H1 (cell line): ENCODE results near the gene RHOBTB1. TPM values are rescaled to one million over a fixed set of nuclear protein-coding genes. Genes with fewer than 3 reads are reported as not detected.

Experiments
- CTCF ChIA-PET: fragments of 300-600 bp; sonication (Branson Sonifier 250); formaldehyde crosslinking; loops from one replicate; lab custom pipeline; 2021; ENCODE audit not compliant: partially characterized antibody; lab: Charles Lee
- POLR2A ChIA-PET: fragments of 300-600 bp; sonication (Branson Sonifier 250); formaldehyde crosslinking; loops from one replicate; lab custom pipeline; 2021; ENCODE audit warnings: inconsistent platforms; ENCODE audit not compliant: partially characterized antibody; lab: Charles Lee
- DNase-seq, 2 experiments: peaks; one replicate each; pipeline versions ENCODE4 v3.0.0 to v3.0.0-alpha.2; 2010 to 2022; ENCODE audit warnings: low spot score in 2 of 2, low read depth in 1 of 2, mixed read lengths in 1 of 2
- FAIRE-seq: peaks from 2 replicates; lab custom pipeline; 2011; peaks lifted over from hg19 to GRCh38; lab: Jason Lieb, UNC
- H2AFZ ChIP-seq: 2 replicates; pipeline ENCODE4 v1.8.1; 2012; ENCODE audit warnings: low read length, inconsistent platforms
- H2AK5ac ChIP-seq: 2 replicates; pipeline ENCODE4 v1.6.1; 2013; ENCODE audit warnings: low read depth, low read length
- H2BK120ac ChIP-seq: replicated peaks from 2 replicates; pipeline ENCODE3; 2013; ENCODE audit warnings: low read depth, low read length, inconsistent platforms
- H2BK12ac ChIP-seq: 2 replicates; pipeline ENCODE4 v1.6.1; 2013; ENCODE audit warnings: low read depth, low read length
- H2BK15ac ChIP-seq: 2 replicates; pipeline ENCODE4 v1.6.1; 2013; ENCODE audit warnings: low read length
- H2BK20ac ChIP-seq: 2 replicates; pipeline ENCODE4 v1.6.1; 2013; ENCODE audit warnings: low read length
- H2BK5ac ChIP-seq: 2 replicates; pipeline ENCODE4 v1.6.1; 2013; ENCODE audit warnings: low read depth, low read length
- H3K14ac ChIP-seq: 2 replicates; pipeline ENCODE4 v1.6.1; 2013; ENCODE audit warnings: inconsistent platforms; ENCODE audit not compliant: insufficient read length
- H3K18ac ChIP-seq: 2 replicates; pipeline ENCODE4 v1.6.1; 2013; ENCODE audit warnings: low read length; ENCODE audit errors: extremely low read depth
- H3K23ac ChIP-seq: 2 replicates; pipeline ENCODE4 v1.6.1; 2013; ENCODE audit warnings: inconsistent platforms; ENCODE audit not compliant: insufficient read length
- H3K23me2 ChIP-seq: 2 replicates; pipeline ENCODE4 v1.6.1; 2013; ENCODE audit warnings: low read depth, low read length
- H3K27ac ChIP-seq: 2 replicates; pipeline ENCODE4 v1.6.1; 2011; ENCODE audit warnings: low read depth, low read length, inconsistent platforms
- H3K27me3 ChIP-seq, 4 experiments: replicated peaks in 1 of 4; 1 replicate in 1 of 4; 2 replicates in 3 of 4; pipeline versions ENCODE4 v1.6.1 to v1.8.1; 2011 to 2013; ENCODE audit warnings: low read length in 3 of 4, mild to moderate bottlenecking in 3 of 4, inconsistent platforms in 2 of 4, mixed read lengths in 2 of 4, moderate library complexity in 1 of 4; ENCODE audit not compliant: control insufficient read depth in 3 of 4, insufficient read depth in 3 of 4; ENCODE audit errors: extremely low read depth in 1 of 4
- H3K36me3 ChIP-seq, 4 experiments: 2 replicates each; pipeline versions ENCODE4 v1.6.1 to v1.8.1; 2011 to 2013; ENCODE audit warnings: mild to moderate bottlenecking in 4 of 4, low read length in 3 of 4, moderate library complexity in 2 of 4, control low read depth in 1 of 4, inconsistent platforms in 1 of 4; ENCODE audit not compliant: insufficient read depth in 4 of 4, control insufficient read depth in 2 of 4
- H3K4ac ChIP-seq: replicated peaks from 2 replicates; pipeline ENCODE3; 2013; ENCODE audit warnings: low read length, low read depth, mixed read lengths, inconsistent platforms; ENCODE audit not compliant: insufficient read length
- H3K4me1 ChIP-seq, 4 experiments: replicated peaks in 1 of 4; 1 replicate in 1 of 4; 2 replicates in 3 of 4; pipeline versions ENCODE4 v1.6.1 to v1.8.1; 2011 to 2013; ENCODE audit warnings: low read length in 3 of 4, inconsistent platforms in 2 of 4, mixed read lengths in 1 of 4; ENCODE audit not compliant: insufficient read depth in 4 of 4, control insufficient read depth in 3 of 4
- H3K4me2 ChIP-seq, 2 experiments: 2 replicates each; pipeline versions ENCODE4 v1.6.1 to v1.8.1; 2011 to 2013; ENCODE audit warnings: low read depth in 2 of 2, low read length in 2 of 2, control low read depth in 1 of 2, inconsistent platforms in 1 of 2, mild to moderate bottlenecking in 1 of 2; ENCODE audit not compliant: insufficient read depth in 1 of 2
- H3K4me3 ChIP-seq, 4 experiments: fragments of 200-600, 300-600 bp in 1 of 4; sonication (generic), shearing (Covaris generic), sonication (Bioruptor Twin) in 1 of 4; 2 replicates each; pipeline versions ENCODE4 v1.5.1 to v1.8.1; 2011 to 2016; ENCODE audit warnings: low read length in 4 of 4, low read depth in 3 of 4, control low read depth in 2 of 4, inconsistent platforms in 2 of 4, mild to moderate bottlenecking in 2 of 4, mixed read lengths in 1 of 4, moderate library complexity in 1 of 4; ENCODE audit not compliant: insufficient read depth in 2 of 4; ENCODE audit errors: extremely low read depth in 1 of 4
- H3K56ac ChIP-seq: replicated peaks from 2 replicates; pipeline ENCODE3; 2013; ENCODE audit warnings: low read depth, mild to moderate bottlenecking, mixed read lengths, low read length, inconsistent platforms; ENCODE audit not compliant: insufficient read length
- H3K79me1 ChIP-seq: 2 replicates; pipeline ENCODE4 v1.6.1; 2013; ENCODE audit warnings: low read depth, low read length, control low read depth
- H3K79me2 ChIP-seq, 2 experiments: 2 replicates each; pipeline versions ENCODE4 v1.6.1 to v1.8.1; 2012 to 2013; ENCODE audit warnings: low read length in 2 of 2, mild to moderate bottlenecking in 2 of 2, inconsistent platforms in 1 of 2; ENCODE audit not compliant: insufficient read depth in 2 of 2, control insufficient read depth in 1 of 2
- H3K9ac ChIP-seq, 4 experiments: replicated peaks in 1 of 4; 1 replicate in 1 of 4; 2 replicates in 3 of 4; pipeline versions ENCODE4 v1.6.1 to v1.8.1; 2011 to 2013; ENCODE audit warnings: low read depth in 3 of 4, low read length in 3 of 4, control low read depth in 2 of 4, mild to moderate bottlenecking in 2 of 4, moderate library complexity in 2 of 4, inconsistent platforms in 1 of 4; ENCODE audit errors: extremely low read depth in 1 of 4
- H3K9me3 ChIP-seq, 2 experiments: 2 replicates each; pipeline versions ENCODE4 v1.6.1 to v1.8.1; 2012 to 2013; ENCODE audit warnings: mild to moderate bottlenecking in 2 of 2, moderate library complexity in 2 of 2, control low read depth in 1 of 2, inconsistent platforms in 1 of 2, low read depth in 1 of 2, low read length in 1 of 2, mixed read lengths in 1 of 2; ENCODE audit not compliant: insufficient read depth in 2 of 2
- H4K20me1 ChIP-seq, 2 experiments: replicated peaks in 1 of 2; 2 replicates each; pipeline versions ENCODE3 to v1.8.1; 2011 to 2013; ENCODE audit warnings: inconsistent platforms in 2 of 2, low read length in 2 of 2, mild to moderate bottlenecking in 1 of 2; ENCODE audit not compliant: insufficient read depth in 2 of 2, control insufficient read depth in 1 of 2
- H4K5ac ChIP-seq: 2 replicates; pipeline ENCODE4 v1.6.1; 2013; ENCODE audit warnings: low read length, low read depth, mixed read lengths, inconsistent platforms; ENCODE audit not compliant: insufficient read length
- H4K8ac ChIP-seq: 2 replicates; pipeline ENCODE4 v1.8.0; 2013; ENCODE audit warnings: mild to moderate bottlenecking, moderate library complexity, low read length, inconsistent platforms; ENCODE audit not compliant: insufficient read depth; ENCODE audit errors: extremely low read depth
- H4K91ac ChIP-seq: replicated peaks from 2 replicates; pipeline ENCODE3; 2013; ENCODE audit warnings: low read length, mixed read lengths, inconsistent platforms; ENCODE audit not compliant: insufficient read length
- BACH1 ChIP-seq: IDR thresholded peaks from 2 replicates; pipeline ENCODE4 v1.6.1; 2012; ENCODE audit warnings: low read length, improper control_type of control experiment
- BRCA1 ChIP-seq: IDR thresholded peaks from 2 replicates; pipeline ENCODE4 v1.6.1; 2012; ENCODE audit warnings: low read depth, low read length, improper control_type of control experiment
- CBX5 ChIP-seq: fragments of 300-800, 300-1000 bp; sonication (generic); IDR thresholded peaks from 2 replicates; pipeline ENCODE4 v1.7.1; 2016; ENCODE audit warnings: antibody characterized with exemption, low read length, low read depth
- EZH2 ChIP-seq: fragments of 200-600 bp; sonication (generic); IDR thresholded peaks from 2 replicates; pipeline ENCODE4 v1.7.1; 2012; ENCODE audit warnings: low read depth, mild to moderate bottlenecking, moderate library complexity, low read length, inconsistent platforms; ENCODE audit not compliant: severe bottlenecking
- KDM1A ChIP-seq: fragments of 200-600, 300-600 bp; sonication (generic); IDR thresholded peaks from 2 replicates; pipeline ENCODE4 v1.7.1; 2016; ENCODE audit warnings: mild to moderate bottlenecking, low read length, borderline replicate concordance
- SP1 ChIP-seq: IDR thresholded peaks from 2 replicates; pipeline ENCODE4 v1.6.1; 2011; ENCODE audit warnings: low read depth, low read length
- WGBS, 2 experiments: shearing (Covaris generic) in 1 of 2; methylation state at CpG; one replicate each; pipeline versions ENCODE4 v1.1.6 to v1.1.7; 2013 to 2015; ENCODE audit warnings: low lambda C conversion rate in 2 of 2, mixed read lengths in 2 of 2, inconsistent platforms in 1 of 2, low coverage in 1 of 2, missing lambda C conversion rate in 1 of 2; ENCODE audit not compliant: insufficient replicate concordance in 2 of 2, insufficient coverage in 1 of 2, insufficient read length in 1 of 2; ENCODE audit errors: extremely low coverage in 1 of 2, missing lambda C conversion rate in 1 of 2; 5-methylcytosine and 5-hydroxymethylcytosine counted together
- polyA plus RNA-seq, 7 experiments: library from polyadenylated mRNA; depleted of rRNA in 3 of 7; stranded (reverse) in 5 of 7; unstranded in 2 of 7; fragments of >200 nt in 5 of 7; fragments of 200-250 nt in 2 of 7; gene quantifications; 1 replicate in 5 of 7; 2 replicates in 1 of 7; 4 replicates in 1 of 7; pipeline versions ENCODE4 v1.2.1 to v1.2.3, GENCODE V29; 2011 to 2013; ENCODE audit warnings: missing spikeins in 2 of 7, mixed read lengths in 2 of 7
- total RNA-seq: library from RNA; stranded (reverse); fragmentation: NEBNext Ultra II Directional; extraction: Animal tissue kit (Norgen Biotek cat#: 25700); gene quantifications from 2 replicates; pipeline ENCODE4 v1.2.1, GENCODE V29; 2021
- TF ChIP-seq, protein P1 (sequence below), 3 experiments: IDR thresholded peaks; 1 replicate in 2 of 3; 2 replicates in 1 of 3; pipeline versions ENCODE4 v1.5.1 to v1.6.1; 2011; ENCODE audit warnings: low read length in 3 of 3, mild to moderate bottlenecking in 3 of 3, inconsistent platforms in 2 of 3, low read depth in 1 of 3, moderate library complexity in 1 of 3; ENCODE audit not compliant: insufficient read depth in 1 of 3; ENCODE audit errors: control extremely low read depth in 1 of 3
- TF ChIP-seq, protein P2 (sequence below): IDR thresholded peaks from 2 replicates; pipeline ENCODE4 v1.6.1; 2012; ENCODE audit warnings: inconsistent platforms

RHOBTB1 gene
- total and polyA plus RNA-seq, 2 of the 8 experiments (the other 6 are each of a cell fraction or from before 2014, with no cell fraction given): 6.1 to 7.4 TPM

DNA sequence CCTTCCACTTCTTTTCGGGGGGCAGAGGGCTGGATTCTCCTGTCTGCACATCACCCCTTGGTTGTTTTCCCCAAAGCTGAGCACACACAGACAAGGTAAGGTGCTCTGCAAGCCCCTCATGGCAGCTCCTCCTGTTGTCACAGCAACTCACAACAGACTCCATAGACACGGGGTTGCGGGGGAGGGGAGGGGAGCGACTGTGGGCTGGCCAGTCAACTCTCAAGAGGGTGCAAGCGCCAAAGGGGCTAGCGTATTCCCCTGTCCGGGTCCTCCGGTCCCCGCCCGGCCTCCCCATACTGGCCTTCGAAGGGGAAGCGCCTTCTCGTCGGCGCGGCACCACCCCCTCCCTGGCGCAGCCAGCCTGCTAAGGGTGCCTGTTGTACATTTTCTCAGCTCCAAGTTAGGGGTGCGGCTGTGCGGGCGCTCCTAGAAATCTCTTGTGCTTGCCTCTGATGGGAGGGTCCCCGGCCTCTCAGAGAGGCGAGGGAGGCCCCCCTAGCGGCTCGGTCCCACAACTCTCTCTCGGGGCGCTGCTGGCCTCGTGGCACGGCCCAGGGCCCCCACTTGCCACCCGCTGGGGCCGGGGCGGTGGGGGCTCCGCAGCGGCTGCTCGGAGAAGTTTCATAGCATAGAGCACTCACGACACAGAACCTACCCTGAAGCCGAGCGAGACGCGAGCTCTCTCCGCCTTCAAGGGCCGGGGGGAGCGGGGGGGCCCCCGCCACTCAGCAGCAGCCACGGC lies 498 bp downstream of the RHOBTB1 start:
- H3K23ac ChIP-seq: no peak overlapping the region
- H3K36me3 ChIP-seq: no peaks in the 10 kb centered on the region
- peak overlapping the region; percentile 97 to 98 for H3K4me2 ChIP-seq
- no peak overlapping the region for H2BK120ac ChIP-seq
- no peaks in the 10 kb centered on the region for H4K20me1 ChIP-seq
- H2BK15ac ChIP-seq: no peak overlapping the region
- no peak overlapping the region for H2AK5ac ChIP-seq
- peaks cover 0 to 13% (median 9%) of the 10 kb centered on the region in 4 experiments; a peak in 5 of 7 replicates for H3K27me3 ChIP-seq
- H3K56ac ChIP-seq: no peak overlapping the region
- H3K4me1 ChIP-seq: peaks cover 3 to 9% (median 5%) of the 10 kb centered on the region in 4 experiments; a peak in 6 of 7 replicates
- no peak overlapping the region for H2BK20ac ChIP-seq
- no peak overlapping the region for H2BK12ac ChIP-seq
- no peaks in the 10 kb centered on the region for H3K79me1 ChIP-seq
- H3K4me3 ChIP-seq: peak overlapping the region; percentile 69 to 72 (median 71)
- H3K9me3 ChIP-seq: no peaks in the 10 kb centered on the region
- FAIRE-seq (no peak), DNase-seq (peak; percentile 43 to 81)
- no peak overlapping the region for H4K91ac ChIP-seq
- peak overlapping the region; percentile 71 for H3K27ac ChIP-seq
- H4K5ac ChIP-seq: peak overlapping the region; percentile 10
- no peak overlapping the region for H3K4ac ChIP-seq
- peaks cover 15% of the 10 kb centered on the region for H3K23me2 ChIP-seq
- CTCF ChIA-PET: interaction anchor here (0.6 to 1.7 kb wide), 8 partner anchors 14 to 507 kb away, joined by 3 to 4 read pairs (median 3); no protein-coding TSS in a partner anchor
- H4K8ac ChIP-seq: peak overlapping the region; percentile 98
- no peak overlapping the region for H2BK5ac ChIP-seq
- no peaks in the 10 kb centered on the region for H3K79me2 ChIP-seq
- POLR2A ChIA-PET: interaction anchor here (0.6 to 2.3 kb wide), 17 partner anchors 9 to 1374 kb away, joined by 3 to 12 read pairs (median 4); no protein-coding TSS in a partner anchor
- 3% methylated on average over 38 of the region's 44 CpGs; no CpG with 5 or more reads in 1 of the 2 experiments for WGBS, 2 experiments
- no peak overlapping the region for H3K14ac ChIP-seq
- peak overlapping the region; percentile 94 for H2AFZ ChIP-seq
- peak overlapping the region; percentile 98 for H3K18ac ChIP-seq
- H3K9ac ChIP-seq: peak overlapping the region; percentile 61 to 93 (median 89); a peak in 6 of 7 replicates
- TF ChIP-seq BRCA1 (no peak), EZH2 (no peak), KDM1A (no peak), BACH1 (peak; percentile 36; the same call in 1 of the 2 replicates), CBX5 (no peak), SP1 (no peak)
- TF ChIP-seq, protein P1, sequence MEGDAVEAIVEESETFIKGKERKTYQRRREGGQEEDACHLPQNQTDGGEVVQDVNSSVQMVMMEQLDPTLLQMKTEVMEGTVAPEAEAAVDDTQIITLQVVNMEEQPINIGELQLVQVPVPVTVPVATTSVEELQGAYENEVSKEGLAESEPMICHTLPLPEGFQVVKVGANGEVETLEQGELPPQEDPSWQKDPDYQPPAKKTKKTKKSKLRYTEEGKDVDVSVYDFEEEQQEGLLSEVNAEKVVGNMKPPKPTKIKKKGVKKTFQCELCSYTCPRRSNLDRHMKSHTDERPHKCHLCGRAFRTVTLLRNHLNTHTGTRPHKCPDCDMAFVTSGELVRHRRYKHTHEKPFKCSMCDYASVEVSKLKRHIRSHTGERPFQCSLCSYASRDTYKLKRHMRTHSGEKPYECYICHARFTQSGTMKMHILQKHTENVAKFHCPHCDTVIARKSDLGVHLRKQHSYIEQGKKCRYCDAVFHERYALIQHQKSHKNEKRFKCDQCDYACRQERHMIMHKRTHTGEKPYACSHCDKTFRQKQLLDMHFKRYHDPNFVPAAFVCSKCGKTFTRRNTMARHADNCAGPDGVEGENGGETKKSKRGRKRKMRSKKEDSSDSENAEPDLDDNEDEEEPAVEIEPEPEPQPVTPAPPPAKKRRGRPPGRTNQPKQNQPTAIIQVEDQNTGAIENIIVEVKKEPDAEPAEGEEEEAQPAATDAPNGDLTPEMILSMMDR (IDR thresholded peaks at IDR 0.05; ENCODE audit: control extremely low read depth in 1 of 3, insufficient read depth in 1 of 3, low read depth in 1 of 3, low read length in 3 of 3): no peak
- TF ChIP-seq, protein P2, sequence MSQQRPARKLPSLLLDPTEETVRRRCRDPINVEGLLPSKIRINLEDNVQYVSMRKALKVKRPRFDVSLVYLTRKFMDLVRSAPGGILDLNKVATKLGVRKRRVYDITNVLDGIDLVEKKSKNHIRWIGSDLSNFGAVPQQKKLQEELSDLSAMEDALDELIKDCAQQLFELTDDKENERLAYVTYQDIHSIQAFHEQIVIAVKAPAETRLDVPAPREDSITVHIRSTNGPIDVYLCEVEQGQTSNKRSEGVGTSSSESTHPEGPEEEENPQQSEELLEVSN: no peak
